SU-DHL-6 (cell line): Measurements from ENCODE around the gene CHMP4B.

Experiments used
- EZH2phosphoT487 ChIP-seq: fragments of 200-600 bp; sonication (generic), shearing (Covaris generic); conservative IDR thresholded peaks from 2 replicates; pipeline ENCODE4 v1.6.1; 2018; ENCODE audit warnings: mild to moderate bottlenecking, antibody characterized with exemption, low read length, moderate library complexity, mixed read lengths
- TF ChIP-seq, protein P1 (sequence below): fragments of 200-600 bp; sonication (generic); IDR thresholded peaks from one replicate; pipeline ENCODE4 v1.5.1; 2017; ENCODE audit warnings: antibody characterized with exemption, mild to moderate bottlenecking, low read length, moderate library complexity; ENCODE audit not compliant: insufficient read depth, poor library complexity, severe bottlenecking

DNA sequence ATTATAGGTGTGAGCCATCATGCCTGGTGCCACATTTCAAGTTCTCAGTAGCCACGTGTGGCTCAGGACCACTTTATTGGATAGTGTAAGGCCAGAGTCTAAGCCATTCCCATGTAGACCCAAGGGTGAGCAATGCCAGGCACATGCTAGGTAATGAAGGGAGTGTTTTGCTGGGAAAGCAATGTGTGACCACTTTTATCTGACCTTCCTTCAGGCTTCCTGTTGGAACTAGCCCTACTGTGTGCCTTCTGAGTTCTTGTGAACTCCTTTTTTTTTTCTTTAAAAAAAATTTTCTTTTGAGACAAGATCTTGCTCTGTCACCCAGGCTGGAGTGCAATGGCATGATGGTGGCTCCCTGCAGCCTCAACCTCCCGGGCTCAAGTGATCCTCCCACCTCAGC lies 46.0 kb upstream of the CHMP4B start:
- TF ChIP-seq, protein P1, sequence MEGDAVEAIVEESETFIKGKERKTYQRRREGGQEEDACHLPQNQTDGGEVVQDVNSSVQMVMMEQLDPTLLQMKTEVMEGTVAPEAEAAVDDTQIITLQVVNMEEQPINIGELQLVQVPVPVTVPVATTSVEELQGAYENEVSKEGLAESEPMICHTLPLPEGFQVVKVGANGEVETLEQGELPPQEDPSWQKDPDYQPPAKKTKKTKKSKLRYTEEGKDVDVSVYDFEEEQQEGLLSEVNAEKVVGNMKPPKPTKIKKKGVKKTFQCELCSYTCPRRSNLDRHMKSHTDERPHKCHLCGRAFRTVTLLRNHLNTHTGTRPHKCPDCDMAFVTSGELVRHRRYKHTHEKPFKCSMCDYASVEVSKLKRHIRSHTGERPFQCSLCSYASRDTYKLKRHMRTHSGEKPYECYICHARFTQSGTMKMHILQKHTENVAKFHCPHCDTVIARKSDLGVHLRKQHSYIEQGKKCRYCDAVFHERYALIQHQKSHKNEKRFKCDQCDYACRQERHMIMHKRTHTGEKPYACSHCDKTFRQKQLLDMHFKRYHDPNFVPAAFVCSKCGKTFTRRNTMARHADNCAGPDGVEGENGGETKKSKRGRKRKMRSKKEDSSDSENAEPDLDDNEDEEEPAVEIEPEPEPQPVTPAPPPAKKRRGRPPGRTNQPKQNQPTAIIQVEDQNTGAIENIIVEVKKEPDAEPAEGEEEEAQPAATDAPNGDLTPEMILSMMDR = no peak
- no peak for TF ChIP-seq EZH2phosphoT487
